ENCODE measurements around the gene KIF25.

DNA sequence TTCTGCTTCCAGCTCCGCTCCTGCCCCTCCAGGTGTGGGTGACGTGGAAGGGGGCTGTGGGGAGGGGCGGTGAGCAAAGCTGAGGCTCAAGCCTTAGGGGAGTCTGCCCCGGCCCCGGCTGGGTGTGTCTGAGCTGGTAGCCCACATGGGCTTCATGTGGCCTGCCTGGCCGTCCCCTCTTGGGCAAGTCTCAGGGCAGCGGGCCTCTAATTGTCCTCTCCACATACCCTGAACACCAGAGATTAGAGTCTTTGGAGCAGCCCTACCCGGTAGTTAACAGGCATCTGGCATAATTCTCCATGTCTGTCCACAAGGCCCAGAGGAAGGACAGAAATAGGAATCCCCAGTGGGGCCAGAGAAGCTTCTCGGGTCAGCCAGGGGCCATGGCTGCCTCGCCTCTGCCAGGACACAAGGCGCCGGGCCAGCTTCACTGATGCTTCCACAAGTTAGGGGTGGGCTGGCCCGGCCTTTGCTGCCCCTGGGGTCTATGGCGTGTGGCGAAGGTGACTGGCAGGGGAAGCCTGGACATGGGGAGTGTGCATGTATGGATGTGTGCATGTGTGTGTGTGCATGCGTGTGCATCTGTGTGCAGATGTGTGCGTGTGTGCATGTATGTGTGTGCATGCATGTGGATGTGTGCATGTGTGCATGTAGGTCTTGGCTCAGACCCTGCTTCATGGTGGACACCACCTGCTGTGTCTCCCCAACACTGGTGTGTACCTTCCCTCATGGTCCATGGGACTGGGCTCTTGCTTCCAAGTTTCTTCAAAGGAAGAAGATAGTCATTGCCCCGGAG is 57.5 kb downstream of the KIF25 start:
- TF ChIP-seq POLR2AphosphoS5 (IDR thresholded peaks at IDR 0.05; ENCODE audit: low read depth, low read length) (no peak), TAF1 (IDR thresholded peaks at IDR 0.05; ENCODE audit: borderline replicate concordance, insufficient read depth, low read length) (no peak)

Measured in PFSK-1 (cell line).